NCI-H146 (cell line): ENCODE data around the gene BNC2.

ENCODE experiments used
- DNase-seq: peaks from one replicate; lab custom pipeline; 2025; lab: John Stamatoyannopoulos, UW

Gene BNC2

GRCh38 chr9:16597136-16597535, 273.3 kb downstream of the BNC2 start:
- no peak for DNase-seq

- no peak for DNase-seq
Measured at GRCh38 chr9:16595227-16595626, 275.2 kb downstream of the BNC2 start.

DNA sequence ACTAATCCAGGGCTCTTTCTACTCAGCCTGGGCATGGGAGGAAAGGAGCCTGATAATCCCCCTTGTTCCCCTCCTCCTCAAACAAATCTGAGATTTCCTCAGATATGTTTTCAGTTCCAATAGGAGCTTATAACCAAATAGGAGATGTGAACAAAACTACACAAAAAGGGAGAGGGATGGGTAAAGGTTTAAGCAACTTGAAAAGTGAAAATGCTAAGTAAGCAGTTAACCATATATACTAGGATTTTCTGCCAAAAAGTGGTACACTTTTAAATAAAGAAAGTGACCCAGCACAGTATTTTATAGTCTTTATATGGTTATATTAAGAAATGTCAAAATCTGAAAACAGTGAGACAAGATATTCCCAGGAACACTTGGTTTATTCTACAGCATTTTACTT, 275.7 kb downstream of the BNC2 start:
- DNase-seq: no peak

DNA sequence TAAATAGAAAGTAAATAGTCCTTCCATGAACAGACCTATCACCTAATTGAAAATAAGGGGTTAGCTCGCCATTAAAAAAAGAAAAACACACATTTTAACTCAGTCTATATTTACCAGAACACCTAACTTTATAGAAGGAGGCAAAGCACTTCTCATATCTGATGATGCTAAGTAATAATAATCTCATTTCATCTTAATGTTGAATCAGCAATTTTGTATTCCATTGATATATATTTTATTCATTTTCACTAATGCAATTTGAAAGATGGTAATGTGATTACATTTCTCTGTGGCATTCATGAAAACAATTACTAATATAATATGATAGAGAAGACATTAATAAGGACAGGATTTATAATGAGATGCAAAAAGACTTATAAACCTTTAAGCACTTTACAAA, 276.7 kb downstream of the BNC2 start:
- DNase-seq: no peak

DNA sequence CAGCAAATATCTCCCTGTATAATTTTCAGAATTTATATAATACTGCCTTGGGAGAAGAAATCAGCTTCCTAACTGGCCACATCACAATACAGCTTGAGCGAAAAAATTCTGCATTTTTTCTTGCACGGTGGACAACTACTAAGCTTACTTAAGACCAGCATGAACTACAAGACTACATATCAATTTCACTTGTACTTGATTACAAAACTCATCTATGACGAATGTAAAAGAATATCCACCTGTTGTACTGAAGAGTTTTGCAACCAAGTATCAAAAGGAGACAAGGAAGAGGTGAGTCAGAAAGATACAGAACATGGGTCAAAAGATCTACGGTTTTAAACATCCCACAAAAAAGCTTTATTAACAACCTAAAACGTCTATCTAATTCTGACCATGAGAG, 279.4 kb downstream of the BNC2 start:
- no peak for DNase-seq

- no peak for DNase-seq
Measured at GRCh38 chr9:16585591-16585990, 284.9 kb downstream of the BNC2 start.

DNA sequence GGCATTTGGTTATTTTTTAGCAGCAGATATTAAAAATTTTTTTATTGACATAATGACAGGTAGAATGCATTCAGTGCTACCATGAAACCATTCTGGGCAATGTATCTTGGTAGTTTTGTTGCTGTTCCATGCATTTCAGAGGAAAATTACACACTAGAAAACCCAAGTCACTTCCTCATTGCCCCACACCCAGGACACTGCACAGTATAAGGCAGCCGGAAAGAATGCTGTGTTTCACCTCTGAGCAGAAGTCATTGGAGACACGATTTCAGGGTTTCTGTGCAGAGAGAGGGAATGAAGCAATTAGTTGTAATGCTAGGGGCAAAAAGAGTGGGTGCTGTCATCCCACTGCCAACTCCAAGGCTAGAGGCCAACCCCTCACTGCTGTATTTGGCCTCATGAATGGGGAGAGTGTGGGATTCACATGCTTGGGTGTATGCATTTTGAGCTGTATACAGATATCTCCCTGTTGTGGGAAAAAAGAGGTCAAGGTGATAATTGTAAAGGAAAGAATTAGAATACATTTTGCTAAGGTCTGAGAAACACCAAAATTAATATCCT, 290.5 kb downstream of the BNC2 start:
- DNase-seq: no peak

DNA sequence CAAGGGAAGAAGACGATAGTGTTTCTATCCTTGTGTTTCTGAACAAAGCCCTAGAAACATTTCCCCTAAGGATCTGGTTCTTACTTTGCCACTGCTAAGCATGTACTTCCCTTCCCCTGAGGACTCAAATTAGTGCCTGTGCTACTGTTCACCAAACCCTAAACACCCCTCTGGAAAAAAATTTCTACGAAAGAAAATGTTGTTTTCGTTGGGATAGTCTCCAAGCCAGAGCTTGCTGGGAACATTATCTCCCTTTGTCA, 294.6 kb downstream of the BNC2 start:
- no peak for DNase-seq

- no peak for DNase-seq
Measured at GRCh38 chr9:16575142-16575985, 295.1 kb downstream of the BNC2 start.

DNA sequence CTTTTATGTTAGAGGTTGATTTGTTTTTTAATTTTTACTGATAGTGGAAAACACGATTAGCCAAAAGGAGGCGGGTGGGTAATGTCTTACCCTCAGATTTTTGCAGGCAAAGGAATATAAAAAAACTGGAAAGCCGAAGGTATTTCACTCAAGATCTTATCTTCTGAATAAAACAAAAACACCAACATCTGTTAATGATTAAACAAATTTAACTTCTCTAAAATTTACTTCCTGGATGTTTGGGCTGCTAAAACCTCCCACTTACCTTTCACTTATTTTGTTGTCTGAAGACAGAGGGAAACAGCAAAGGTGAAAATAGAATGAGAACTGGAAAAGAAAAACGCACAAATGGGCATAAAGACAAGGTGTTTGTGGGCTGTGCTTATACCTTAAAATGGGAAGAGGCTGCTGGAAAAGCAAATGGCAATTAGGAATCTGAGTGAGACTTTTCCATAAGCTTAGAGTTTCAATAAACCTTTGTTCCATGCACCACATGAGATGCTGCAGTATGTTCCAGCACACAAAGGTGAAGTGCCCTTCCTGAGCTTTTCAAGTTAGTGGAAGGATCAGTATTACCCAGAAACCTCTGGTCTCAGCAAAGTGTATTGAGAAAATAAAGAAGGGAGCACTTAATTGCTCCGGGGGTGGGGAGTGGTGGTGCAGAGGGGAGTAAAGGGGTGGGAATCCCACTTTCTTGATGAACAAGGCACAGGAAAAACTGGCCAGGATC, 298.3 kb downstream of the BNC2 start:
- DNase-seq: no peak

- no peak for DNase-seq
Measured at GRCh38 chr9:16571127-16571802, 299.2 kb downstream of the BNC2 start.

DNA sequence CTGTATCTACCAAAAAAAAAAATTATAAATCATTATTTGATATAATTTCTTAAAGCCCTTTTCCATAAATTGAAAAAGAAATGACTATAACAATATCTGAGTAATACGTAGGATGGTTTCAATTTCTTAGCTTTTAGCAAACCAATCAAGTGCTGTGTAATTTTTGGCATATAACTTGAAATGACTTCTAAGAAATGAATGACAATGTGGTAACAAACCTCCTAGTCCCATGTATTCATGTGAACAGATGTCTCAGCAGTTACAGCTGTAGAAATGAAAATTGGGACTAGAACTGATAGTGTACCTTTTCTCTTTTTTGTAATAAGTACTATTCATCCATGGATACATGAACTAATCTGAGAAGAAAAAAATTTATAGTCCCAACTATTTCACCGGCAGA, 307.0 kb downstream of the BNC2 start:
- no peak for DNase-seq

- no peak for DNase-seq
Measured at GRCh38 chr9:16561121-16561520, 309.3 kb downstream of the BNC2 start.

DNA sequence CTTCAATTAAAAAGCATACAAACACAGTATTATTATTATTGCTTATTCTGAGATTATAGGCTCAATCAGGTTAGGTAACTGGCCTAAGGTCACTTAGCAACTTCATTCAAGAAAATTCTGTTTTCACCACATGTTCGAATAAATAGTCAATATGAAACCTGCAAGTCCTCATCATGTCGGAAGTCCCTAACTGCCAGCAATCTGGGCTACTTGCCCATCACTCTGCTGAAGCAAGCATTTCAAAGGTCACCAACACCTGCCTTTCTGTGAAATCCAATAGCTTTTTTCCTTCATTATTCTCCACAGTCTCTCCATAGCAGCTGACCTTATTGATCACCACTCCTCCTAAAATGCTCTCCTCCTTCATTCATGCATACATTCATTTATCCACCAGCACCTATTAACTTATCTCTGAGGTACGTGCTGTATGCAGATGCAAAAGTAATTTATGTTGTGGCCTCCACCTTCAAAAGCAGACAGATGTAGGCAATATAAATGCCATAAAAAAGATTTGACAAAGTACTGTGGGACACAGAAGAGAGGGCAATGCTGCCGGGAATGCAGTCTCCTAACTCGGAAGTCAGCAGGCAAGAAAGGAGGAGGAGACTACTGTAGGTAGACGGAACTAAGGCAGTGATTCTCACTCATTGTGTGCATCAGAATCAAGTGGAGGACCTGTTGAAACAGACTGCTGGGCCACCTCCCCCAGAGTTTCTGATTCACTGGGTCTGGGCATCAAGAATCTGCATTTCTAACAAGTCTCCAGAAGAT, 310.9 kb downstream of the BNC2 start:
- DNase-seq: no peak

DNA sequence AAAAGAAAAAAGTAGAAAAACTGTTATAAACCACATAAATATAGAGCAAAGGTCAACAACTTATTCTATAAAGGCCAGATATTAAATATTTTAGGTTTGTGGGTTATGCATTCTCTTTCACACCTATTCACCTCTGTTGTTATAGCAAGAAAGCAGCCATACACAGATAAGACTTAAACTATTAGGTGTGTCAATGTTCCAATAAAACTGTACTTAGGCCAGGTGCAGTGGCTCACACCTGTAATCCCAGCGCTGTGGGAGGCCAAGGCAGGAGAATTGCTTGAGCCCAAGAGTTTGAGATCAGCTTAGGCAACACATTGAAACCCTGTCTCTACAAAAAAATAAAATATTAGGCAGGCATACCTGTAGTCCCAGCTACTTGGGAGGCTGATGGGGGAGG, 314.7 kb downstream of the BNC2 start:
- no peak for DNase-seq

- DNase-seq: no peak
Measured at GRCh38 chr9:16553869-16554540, 316.5 kb downstream of the BNC2 start.

GRCh38 chr9:16552252-16552651, 318.2 kb downstream of the BNC2 start:
- DNase-seq: no peak

DNA sequence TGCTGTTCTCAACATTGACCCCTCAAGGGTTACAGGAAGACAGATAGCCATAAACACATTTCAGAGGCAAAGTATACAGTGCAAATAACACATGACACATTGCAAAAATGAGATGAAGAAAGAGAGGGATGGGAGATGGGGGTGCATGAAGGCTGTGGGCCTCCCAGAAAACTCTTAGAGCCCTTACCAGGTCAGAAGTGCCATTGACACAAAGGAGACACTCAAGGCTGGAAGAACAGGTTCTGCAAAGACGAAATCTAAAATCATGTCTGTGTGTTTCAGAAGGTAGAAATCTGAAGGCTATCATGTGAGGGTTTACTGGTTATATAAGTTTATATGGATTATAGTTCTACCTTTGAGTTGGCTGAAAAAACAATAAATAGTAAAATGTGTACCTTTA, 318.8 kb downstream of the BNC2 start:
- DNase-seq: no peak

- DNase-seq: no peak
Measured at GRCh38 chr9:16545639-16546038, 324.8 kb downstream of the BNC2 start.

GRCh38 chr9:16544842-16545241, 325.6 kb downstream of the BNC2 start:
- no peak for DNase-seq

- no peak for DNase-seq
Measured at GRCh38 chr9:16543686-16544085, 326.8 kb downstream of the BNC2 start.

GRCh38 chr9:16543225-16543624, 327.2 kb downstream of the BNC2 start:
- no peak for DNase-seq
